GM10266 (cell line): ENCODE data around the gene STAB2.

Experiments
- DNase-seq: peaks from one replicate; pipeline ENCODE4 v3.0.0; 2012; ENCODE audit errors: extremely low spot score
- TF ChIP-seq, protein P1 (sequence below): IDR thresholded peaks from 2 replicates; pipeline ENCODE4 v1.5.1; 2012; ENCODE audit warnings: mild to moderate bottlenecking, low read depth; ENCODE audit not compliant: control insufficient read depth, insufficient read depth; ENCODE audit errors: missing control alignments

Gene STAB2, protein sequence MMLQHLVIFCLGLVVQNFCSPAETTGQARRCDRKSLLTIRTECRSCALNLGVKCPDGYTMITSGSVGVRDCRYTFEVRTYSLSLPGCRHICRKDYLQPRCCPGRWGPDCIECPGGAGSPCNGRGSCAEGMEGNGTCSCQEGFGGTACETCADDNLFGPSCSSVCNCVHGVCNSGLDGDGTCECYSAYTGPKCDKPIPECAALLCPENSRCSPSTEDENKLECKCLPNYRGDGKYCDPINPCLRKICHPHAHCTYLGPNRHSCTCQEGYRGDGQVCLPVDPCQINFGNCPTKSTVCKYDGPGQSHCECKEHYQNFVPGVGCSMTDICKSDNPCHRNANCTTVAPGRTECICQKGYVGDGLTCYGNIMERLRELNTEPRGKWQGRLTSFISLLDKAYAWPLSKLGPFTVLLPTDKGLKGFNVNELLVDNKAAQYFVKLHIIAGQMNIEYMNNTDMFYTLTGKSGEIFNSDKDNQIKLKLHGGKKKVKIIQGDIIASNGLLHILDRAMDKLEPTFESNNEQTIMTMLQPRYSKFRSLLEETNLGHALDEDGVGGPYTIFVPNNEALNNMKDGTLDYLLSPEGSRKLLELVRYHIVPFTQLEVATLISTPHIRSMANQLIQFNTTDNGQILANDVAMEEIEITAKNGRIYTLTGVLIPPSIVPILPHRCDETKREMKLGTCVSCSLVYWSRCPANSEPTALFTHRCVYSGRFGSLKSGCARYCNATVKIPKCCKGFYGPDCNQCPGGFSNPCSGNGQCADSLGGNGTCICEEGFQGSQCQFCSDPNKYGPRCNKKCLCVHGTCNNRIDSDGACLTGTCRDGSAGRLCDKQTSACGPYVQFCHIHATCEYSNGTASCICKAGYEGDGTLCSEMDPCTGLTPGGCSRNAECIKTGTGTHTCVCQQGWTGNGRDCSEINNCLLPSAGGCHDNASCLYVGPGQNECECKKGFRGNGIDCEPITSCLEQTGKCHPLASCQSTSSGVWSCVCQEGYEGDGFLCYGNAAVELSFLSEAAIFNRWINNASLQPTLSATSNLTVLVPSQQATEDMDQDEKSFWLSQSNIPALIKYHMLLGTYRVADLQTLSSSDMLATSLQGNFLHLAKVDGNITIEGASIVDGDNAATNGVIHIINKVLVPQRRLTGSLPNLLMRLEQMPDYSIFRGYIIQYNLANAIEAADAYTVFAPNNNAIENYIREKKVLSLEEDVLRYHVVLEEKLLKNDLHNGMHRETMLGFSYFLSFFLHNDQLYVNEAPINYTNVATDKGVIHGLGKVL (N-terminal part only)

DNA sequence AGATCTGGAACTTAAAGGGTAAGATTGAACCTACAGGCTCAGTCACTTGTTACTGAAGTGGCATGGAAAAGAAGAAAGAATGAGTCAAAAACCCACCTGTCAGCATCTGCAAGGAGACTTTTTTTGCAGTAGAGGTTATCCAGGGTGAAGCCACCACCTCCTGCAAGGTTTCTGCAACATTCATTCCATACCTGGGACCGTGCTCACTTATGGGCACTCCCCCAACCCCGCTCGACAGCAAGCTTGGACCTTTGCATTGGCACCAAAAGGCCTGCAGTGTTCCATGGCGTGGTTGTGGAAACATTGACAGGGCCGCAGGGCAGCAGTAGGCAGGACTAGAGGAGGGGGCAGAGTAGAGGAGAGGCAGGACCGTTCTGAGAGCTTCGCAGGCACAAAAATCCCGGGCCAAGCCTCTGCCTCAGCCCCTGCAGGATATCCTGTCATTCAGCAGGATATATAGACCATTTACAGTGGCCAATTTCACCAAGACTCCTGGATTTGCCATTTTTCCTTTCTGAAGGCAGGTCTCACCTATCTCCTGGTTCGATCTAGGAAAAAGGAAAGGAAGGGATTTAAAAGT, at the start of gene STAB2:
STAB2 (plus strand) TSS at position 483 of the 580 bp plus-strand sequence. CDS start 204 bp downstream, outside the sequence.
- TF ChIP-seq, protein P1, sequence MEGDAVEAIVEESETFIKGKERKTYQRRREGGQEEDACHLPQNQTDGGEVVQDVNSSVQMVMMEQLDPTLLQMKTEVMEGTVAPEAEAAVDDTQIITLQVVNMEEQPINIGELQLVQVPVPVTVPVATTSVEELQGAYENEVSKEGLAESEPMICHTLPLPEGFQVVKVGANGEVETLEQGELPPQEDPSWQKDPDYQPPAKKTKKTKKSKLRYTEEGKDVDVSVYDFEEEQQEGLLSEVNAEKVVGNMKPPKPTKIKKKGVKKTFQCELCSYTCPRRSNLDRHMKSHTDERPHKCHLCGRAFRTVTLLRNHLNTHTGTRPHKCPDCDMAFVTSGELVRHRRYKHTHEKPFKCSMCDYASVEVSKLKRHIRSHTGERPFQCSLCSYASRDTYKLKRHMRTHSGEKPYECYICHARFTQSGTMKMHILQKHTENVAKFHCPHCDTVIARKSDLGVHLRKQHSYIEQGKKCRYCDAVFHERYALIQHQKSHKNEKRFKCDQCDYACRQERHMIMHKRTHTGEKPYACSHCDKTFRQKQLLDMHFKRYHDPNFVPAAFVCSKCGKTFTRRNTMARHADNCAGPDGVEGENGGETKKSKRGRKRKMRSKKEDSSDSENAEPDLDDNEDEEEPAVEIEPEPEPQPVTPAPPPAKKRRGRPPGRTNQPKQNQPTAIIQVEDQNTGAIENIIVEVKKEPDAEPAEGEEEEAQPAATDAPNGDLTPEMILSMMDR = no peak
- DNase-seq = no peak

DNA sequence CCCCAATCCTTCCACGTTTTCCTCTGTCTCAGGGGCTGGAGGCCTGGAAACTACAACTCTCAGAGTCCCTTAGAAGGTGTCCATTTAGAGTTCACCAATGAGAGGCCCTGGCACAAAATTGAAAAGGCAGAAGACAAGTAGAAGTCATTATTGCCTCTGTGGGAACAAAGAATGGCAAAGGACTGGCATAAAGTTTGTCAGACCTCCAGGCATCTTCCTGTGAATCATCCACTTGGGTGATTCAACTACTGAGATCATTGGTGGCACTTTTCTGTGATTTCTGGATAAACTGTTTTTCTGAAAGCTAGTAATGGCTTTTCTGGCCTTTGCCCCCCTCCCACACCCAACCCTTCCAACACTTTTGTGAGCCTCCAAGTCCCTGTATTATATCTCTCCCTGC, 48.7 kb upstream of the STAB2 start:
- TF ChIP-seq, protein P1 = no peak

DNA sequence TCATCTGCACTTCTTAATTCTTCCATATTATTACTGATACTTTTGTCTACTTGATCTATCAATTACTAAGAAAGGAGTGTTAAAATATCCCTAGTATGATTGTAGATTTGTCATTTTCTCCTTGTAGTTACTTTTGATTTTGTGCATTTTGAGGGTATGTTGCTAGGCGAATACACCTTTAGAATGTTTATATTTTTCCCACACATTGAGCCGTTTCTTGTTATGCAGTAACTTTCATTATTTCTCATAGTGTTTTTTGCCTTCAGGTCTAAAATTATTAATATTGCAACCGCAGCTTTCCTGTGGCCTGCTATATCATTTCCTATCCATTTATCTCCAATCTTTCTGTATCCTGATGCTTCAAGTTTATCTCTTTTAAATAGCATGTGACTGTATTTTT, 46.8 kb upstream of the STAB2 start:
- TF ChIP-seq, protein P1 = no peak
- DNase-seq = no peak

More for the DNA sequence above, 48.7 kb upstream of the STAB2 start:
- DNase-seq = no peak

DNA sequence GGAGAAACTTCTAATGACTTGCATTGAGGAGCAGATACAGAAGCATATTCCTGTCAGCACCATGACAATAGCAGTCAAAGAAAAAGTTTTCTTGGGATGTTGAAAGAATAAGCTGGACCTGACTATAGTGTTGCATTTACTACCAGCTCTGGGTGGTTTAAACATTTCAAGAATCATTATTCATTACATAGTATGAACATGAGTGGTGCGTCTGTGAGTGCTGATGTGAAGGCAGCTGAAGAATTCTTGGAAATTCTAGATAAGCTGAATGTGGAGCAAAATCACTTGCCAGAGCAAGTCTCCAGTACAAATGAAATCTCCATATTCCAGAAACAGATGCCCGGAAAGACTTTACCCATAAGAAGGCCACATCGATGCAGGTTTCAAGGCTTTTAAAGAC, 45.0 kb upstream of the STAB2 start:
- no peak for DNase-seq
- TF ChIP-seq, protein P1 = no peak

DNA sequence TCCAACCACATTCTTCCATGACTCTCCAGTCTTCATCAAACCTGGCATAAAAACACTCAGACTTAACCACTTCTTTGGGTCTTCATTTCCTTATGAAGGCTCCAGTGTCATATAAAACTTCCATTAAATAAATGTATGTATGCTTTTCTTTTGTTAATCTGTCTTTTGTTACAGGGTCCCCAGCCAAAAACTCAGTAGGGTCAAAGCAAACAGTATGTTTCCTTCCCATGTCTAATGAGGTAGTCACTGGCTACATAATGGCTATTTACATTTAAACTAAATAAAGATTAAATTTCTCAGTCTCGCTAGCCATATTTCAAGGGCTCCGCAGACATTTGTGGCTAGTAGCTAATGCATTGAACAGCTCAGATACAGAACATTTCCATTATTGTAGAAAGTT, 40.1 kb upstream of the STAB2 start:
- TF ChIP-seq, protein P1 = no peak
- DNase-seq = no peak

DNA sequence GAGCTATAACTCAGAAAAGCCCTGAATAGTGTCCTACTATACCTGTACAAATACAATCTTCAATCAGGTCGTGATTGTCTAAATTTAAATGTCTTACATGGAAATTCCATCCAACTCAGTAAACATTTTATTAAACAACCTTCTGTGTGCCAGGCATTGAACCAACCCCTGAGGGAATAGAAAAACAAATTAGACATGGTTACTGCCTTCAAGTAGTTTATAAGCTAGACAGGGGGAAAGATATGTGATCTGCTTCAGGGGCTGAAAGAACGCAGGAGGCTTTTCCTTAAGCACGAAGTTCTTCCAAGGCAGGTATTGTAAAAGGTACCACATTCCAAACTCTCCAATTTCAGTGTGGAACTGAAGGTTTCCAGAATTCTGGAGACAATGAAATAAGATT, 39.7 kb upstream of the STAB2 start:
- DNase-seq = no peak
- TF ChIP-seq, protein P1 = no peak
